NCI-H526 (cell line): ENCODE results near the gene DLX2.
"Not testable (repeated sequence)": the region's sequence is repeated elsewhere in the genome, so short reads cannot be mapped to it uniquely, and the experiment has no call there.

Experiments used
- DNase-seq, 2 experiments: peaks; one replicate each; lab custom pipeline; 2025; lab: John Stamatoyannopoulos, UW

DLX2 gene

GRCh38 chr2:172102391-172103359 lies at the start of gene DLX2:
Gene DLX2, minus strand, starts transcription at chr2:172102900. Its CDS starts 362 bp downstream, at chr2:172102538.
- peak; percentile 90 to 98 for DNase-seq

DNA sequence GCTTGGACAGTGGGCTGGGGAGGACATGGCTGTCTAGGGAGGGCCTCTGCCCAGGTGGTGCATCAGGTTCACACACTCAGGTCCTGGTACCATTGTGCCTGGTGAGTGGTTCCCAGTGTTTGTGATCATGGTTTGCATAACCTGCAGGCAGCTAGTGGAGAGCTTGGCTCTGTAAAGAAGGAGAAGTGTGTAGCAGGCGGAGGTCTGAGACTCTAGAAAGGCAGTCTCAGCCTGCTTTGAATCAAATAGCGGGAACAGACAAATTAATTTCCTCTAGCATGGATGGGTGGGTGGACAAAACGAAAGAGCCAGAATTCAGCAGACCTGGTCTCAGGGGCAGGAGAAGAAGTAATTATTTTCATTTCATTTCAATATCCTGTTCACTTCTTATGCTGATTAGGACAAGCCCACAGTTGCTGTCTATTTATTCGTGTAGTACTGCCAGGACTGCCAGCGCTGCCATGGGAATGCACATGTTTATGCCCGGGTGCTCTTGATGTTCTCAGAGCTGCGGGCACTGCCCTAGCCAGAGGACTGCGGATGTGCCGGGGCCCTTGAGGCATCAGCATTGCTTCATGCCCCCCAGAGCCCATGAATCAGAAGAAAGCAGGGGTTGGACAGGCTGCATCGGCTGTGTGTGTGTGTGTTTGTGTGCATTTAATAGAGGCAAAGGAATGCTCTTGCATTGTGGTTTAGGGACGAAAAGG lies 45.4 kb upstream of the DLX2 start:
- DNase-seq = peak; percentile 76 to 80

DNA sequence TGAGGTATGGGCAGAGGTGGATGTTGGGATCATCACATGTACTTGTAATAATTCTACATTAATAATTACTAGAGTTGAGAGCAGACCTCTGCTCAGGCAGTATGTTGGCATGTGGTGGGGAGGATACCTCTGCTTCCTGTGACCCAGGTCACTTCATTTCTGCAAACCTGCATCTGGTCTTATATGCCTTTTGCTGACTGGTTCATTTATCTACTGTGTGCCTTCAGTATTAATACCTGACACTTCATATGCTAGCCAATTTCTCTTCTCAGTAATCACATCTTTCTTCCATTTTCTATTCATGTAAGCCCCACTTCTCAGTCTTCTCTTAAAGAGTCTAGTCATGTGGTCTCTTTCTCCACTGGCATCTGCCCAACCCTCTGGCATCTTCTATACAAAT lies 41.1 kb upstream of the DLX2 start:
- DNase-seq = no peak

GRCh38 chr2:172138727-172139126 lies 36.0 kb upstream of the DLX2 start:
- not testable (repeated sequence) for DNase-seq

DNA sequence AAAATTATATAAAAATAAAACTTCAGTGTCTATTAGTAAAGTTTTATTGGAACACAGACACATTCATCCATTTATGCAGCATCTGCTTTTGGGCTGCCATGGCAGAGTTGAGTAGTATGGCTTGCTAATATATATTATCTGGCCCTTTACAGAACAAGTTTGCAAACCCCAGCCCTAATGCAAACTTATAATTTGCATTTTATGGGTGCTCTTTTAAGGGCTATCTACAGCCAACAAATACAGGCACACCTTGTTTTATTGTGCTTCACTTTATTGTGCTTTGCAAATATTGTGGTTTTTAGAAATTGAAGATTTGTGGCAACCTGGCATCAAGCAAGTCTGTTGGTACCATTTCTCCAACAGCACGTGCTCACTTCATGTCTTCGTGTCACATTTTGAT lies 35.2 kb upstream of the DLX2 start:
- DNase-seq = peak; percentile 96 to 98

- no peak for DNase-seq
These were observed 34.4 kb upstream of the DLX2 start for GRCh38 chr2:172137109-172137508.

DNA sequence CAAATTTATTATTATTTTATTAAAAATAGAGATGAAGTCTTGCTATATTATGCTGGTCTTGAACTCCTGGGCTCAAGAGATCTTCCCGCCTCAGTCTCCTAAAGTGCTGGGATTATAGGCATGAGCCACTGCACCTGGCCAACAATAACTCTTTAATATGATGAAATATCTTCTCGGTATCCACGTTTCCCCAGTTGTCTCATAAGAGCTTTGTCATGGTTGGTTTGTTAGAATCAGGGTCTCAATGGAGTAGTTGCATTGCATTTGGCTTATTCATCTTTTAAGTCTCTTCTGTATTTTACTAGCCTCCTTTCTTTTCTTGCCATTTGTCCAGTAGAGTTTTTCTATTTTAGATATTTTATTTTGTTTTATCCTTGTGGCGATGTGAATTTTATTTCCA lies 32.7 kb upstream of the DLX2 start:
- no peak for DNase-seq

- DNase-seq = peak in 1 of 2 experiments; percentile 17
These were observed 31.6 kb upstream of the DLX2 start for GRCh38 chr2:172134270-172134669.

DNA sequence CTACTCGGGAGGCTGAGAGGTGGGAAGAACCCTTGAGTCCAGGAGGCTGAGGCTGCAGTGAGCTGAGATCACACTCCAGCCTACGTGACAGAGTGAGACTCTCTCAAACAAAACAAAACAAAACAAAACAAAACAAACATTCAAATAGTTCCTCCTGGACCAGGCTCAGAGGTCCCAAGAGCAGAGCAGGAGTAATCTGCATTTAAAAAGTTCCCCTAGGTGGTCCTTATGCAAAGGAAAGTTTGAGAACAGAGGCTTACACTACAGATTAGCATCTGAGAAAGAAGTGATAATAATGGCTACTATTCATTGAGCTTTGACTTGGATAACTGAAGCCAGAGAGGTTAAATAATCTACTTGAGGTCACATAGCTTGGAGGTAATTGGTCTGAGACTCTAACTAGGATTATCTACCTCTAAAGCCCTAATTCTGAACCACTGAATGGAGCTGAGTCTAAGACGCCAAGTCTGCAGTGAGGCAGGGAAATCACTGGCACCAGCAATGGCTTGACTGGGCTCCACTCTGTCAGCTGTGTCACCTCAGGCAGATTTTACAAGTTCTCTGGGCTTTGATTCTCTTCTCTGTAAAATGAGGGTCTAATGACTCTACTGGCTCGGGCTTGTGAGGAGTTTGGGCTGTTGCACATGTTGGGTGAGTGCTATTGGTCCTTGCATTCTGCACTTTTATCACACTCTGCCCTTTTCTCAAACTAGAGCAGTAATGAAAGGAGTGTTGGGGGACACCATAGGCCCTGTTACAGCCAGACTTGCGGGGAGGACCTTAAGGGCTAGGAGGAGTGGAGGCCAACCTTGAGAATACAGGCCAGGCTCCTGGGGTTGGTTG lies 29.2 kb upstream of the DLX2 start:
- no peak for DNase-seq

DNA sequence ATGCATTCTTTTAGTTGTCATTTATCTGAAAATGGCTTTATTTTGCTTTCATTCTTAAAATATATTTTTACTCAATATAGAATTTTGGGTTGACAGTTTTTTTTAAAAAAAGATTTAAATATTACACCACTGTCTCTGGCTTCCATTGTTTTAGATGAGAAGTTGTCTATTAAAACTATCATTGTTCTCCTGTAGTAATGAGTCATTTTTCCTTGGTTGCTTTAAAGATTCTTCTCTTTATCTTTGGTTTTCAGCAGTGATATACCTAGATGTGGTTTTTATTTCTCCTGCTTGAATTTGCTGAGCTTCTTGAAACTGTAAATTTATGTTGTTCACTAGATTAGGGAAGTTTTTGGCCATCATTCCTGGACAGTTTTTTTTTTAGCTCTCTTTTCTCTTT lies 26.7 kb upstream of the DLX2 start:
- no peak for DNase-seq

DNA sequence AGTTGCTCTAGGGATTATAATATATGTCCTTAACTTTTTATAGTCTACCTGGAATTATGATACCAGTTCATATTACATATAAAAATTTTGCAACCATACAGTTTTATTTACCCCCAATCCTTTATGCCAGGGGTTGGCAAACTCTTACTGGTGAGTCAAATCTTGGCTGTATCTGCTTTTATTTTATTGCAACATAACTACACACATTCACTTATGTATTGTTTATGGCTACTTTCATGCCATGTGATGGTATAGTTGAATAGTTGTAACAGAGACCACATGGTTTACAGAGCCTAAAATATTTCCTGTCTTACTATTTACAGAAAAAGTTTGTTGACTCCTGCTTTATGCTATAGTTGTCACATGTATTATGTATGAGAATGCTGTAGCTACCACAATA lies 25.8 kb upstream of the DLX2 start:
- no peak for DNase-seq

GRCh38 chr2:172120118-172120517 lies 17.4 kb upstream of the DLX2 start:
- no peak for DNase-seq

DNA sequence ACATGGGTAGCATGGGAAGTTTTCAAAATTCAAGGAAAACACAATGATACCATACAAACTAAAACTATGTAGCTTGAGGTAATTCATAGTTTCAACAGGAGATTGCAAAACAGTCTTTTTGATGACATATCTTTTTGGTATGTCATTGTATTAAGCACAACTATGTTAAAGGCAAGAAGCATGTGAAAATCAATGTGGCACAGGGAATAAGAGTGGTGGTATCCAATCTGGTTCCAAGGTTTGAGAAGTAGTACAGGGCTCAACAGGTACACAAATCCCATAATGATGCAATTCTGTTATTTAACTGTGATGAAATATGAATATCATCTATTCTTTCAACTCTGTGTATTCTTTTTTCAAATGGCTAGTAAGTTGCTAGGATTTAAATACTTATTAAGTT lies 16.4 kb upstream of the DLX2 start:
- no peak for DNase-seq

DNA sequence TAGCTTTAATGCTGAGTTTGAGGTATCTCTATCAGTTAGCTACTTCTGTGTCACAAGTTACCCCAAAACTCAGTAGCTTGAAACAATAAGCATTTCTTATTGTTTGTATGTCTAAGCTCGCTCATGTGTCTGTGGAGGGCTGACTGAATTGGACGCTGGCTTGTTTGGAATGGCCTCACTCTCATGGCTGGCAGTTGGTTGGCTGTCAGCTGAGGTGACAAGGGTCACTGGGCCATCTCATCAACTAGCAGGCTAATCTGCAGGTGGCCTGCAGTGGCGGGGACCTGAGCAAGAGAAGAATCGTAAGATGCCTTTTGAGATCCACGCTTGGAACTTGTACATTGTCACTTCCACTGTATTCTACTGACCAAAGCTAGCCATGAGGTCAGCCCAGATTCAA lies 13.4 kb upstream of the DLX2 start:
- no peak for DNase-seq

- DNase-seq = no peak
These were observed 11.9 kb upstream of the DLX2 start for GRCh38 chr2:172114579-172114978.

- DNase-seq = not testable (repeated sequence)
These were observed 11.5 kb upstream of the DLX2 start for GRCh38 chr2:172114176-172114575.

DNA sequence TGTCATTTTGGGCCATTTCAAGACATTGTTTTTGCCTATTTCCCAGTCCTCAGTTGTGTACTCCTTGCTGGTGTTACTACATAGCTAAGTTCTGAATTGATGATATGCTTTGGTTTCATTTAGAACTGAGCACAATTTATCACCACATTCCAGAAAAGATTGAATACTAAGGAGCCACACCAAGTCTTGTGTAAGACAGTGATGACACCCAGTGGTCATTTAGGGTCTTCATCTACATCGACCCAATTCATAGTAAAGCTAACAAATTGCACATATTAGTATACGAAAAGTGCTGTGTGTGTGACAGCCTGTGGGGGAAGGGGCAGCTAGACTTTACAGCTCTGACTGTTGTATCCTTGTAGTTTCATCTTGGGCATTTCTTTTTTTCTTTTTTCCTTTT lies 10.9 kb upstream of the DLX2 start:
- DNase-seq = peak; percentile 14 to 53

GRCh38 chr2:172109988-172110811 lies 7.5 kb upstream of the DLX2 start:
- DNase-seq = no peak

- no peak for DNase-seq
These were observed 6.7 kb upstream of the DLX2 start for GRCh38 chr2:172109256-172109987.

DNA sequence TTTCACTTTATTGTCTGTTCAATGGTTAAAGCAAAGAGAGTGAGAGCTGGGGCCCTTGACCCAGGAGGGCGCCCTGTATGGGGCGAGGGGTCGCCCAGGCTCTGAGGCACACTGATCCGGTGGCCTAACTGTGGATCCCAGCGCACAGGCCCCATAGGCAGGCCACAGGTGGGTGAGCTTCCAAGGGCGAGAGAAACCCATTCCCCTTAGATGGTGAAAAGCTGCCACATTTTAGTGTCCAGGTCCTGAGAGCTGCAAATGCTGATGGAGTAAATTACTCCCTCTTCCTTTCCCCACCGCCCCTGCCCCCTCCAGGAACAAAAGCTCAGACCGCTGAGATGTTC lies 5.9 kb upstream of the DLX2 start:
- DNase-seq = no peak
